Suppressor macrophage treated with lipopolysaccharide for 4 hours (primary cell): ENCODE results near the gene GRM8.
"Not testable (repeated sequence)": the region's sequence is repeated elsewhere in the genome, so short reads cannot be mapped to it uniquely, and the experiment has no call there.

ENCODE experiments used
- DNase-seq: peaks from one replicate; pipeline ENCODE4 v3.0.0-alpha.2; 2020

GRM8 gene

DNA sequence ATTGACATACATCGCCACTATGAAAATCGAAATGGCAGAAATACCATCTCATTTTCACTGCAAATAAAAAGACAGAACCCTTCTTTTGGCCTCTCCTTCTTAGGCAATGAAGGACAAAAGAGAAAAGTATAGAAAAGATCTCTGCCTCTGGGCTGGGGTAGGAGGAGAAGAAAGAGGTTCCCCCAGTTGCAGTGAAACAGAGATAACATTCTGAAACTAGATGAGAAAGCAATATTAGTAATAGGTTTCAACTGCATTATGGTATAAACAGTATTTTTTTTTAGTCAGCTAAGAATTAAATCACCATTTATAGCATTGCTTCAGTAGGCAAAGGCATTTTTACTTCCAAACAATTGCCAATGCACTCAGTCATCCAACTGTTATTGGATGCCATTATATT is 347.5 kb downstream of the GRM8 start:
- DNase-seq: not testable (repeated sequence)

DNA sequence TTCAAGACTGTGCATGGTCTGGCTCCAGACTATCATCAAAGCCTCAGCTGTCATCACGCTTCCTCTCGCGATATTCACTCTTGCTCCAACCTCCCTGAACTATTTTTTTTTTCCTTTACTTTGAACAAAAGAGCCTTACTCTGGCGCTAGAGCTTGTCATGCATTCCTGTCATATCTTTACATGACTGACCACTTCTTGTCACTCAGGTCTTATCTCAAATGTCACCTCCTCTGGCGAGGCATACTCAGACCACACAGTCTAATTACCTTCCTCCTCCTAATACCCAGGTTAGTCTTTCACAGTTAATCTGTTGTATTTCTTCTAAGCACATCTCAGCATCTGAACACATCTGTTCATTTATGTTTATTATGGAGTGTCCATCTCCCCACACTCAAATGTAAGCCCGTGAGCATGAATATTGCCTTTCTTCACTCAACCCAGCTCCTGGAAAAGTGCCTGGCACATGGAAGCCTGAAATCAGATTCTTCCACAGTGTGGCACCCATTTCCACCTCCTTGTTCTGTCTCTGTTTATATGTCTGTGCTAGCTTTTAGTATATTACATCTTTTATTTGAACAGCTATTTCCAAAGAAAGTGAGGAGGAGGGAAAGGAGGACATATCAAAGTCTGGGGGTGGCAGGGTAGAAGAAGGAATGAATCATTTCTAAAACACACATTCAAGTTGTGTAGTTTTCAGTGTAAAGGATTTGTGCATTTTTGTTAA is 351.5 kb downstream of the GRM8 start:
- DNase-seq: not testable (repeated sequence)

DNA sequence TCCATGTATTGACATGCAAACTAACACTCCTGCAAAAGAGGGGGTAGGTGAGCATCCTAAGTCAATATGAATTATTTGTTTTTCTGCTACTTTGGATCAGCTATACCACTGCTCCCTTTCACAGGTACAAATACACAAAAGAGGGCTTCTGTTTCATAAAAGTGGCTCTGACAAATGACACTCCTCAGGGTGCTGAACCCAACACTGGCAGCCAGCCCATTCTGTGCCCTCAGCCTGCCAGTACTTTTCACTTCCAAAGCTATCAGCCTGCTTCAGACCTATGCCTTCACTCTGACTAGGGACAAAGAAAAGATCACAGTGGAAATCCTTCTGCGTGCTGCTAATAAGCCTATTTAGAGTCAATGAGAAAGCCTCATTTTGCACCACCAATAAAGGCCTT is 364.8 kb downstream of the GRM8 start:
- not testable (repeated sequence) for DNase-seq

DNA sequence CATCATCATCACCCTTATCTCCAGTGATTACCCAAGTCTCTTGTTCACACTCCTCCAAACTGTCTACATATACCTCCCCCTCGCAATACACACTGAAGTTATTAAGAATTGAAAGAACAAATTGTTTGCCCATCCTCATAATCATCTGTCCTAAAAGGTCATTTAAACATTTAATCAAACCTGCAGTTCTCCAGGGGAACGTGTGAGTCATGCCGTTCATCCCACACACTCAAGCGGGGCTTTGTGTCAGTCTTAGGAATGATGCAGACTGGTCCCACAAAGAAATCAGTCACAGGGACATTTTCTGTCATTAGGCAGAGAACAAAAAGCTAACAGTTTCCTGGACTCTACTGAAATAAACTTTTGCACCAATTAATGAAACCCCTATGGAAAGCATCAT is 365.2 kb downstream of the GRM8 start:
- not testable (repeated sequence) for DNase-seq

DNA sequence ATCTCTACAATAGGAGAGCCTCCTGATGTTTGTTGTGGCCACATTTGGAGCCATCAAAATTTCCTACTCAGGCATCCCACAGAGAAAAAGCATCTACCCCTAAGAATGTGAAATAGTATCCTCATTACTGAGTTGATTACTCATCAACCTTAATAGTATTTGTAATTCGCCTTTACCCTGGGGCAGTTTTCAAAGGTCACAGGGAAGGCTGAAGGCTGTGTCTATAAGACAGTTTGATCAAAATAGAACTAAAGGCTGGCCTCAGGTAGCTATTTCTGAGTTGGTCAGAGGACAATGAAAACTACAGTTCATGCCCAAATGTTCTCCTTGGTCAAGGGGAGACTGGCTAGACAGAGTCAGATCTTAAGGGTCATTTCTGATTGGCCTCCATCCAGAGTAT is 370.0 kb downstream of the GRM8 start:
- not testable (repeated sequence) for DNase-seq

DNA sequence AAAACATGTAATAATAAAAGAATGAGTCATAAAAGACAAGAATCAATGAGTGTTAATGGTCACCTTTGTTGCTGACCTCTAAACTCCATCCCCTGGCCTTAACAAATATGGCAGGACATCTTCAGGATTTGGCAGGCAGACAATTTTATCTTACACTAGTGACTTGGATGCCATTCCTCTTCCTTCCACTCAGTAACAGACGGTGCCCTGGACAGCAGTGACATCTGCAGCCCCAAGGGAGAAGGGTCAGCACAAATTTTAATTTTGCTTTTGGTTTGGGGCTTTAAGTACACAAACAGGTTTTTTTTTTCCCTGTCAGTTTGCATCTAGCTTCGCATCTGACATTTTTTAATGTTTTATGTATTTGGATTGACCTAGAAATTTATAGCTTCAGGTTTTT is 370.8 kb downstream of the GRM8 start:
- not testable (repeated sequence) for DNase-seq

DNA sequence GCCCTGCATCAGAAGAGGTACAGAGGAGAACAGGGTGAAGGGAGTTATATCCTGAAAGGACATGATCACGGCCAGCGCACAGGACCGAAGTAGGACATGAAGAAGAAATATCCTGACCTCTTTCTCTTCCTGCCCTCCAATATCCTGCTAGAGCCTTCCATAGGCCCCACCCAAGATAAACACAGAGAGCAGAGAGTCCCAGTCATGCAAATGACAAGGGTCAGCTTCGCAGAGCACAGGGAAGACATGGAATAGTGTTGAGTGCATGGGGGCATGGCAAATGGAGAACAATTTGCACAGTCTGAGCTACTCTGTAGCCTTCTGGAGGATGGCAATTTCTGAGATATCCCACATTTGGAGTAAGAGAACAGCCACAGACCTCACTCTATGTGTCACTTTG is 371.4 kb downstream of the GRM8 start:
- DNase-seq: no peak

DNA sequence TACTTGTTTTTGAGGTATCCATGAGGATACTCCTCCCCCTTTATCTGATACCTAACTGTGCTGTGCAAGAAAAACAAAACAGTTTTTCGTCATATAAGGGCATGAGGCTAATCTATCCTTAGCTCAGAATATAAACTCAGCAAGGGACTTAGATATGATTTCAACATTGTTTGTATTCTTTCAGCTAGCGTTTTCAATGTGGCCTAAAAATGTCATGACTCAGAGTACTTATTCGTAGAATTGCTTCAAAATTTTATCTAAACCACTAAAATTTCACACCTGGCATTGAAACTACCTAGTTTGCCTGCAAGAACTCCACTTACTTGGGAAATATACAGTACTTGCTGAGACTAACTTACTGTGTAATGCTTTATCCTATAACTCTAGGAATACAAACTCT is 376.2 kb downstream of the GRM8 start:
- DNase-seq: not testable (repeated sequence)

DNA sequence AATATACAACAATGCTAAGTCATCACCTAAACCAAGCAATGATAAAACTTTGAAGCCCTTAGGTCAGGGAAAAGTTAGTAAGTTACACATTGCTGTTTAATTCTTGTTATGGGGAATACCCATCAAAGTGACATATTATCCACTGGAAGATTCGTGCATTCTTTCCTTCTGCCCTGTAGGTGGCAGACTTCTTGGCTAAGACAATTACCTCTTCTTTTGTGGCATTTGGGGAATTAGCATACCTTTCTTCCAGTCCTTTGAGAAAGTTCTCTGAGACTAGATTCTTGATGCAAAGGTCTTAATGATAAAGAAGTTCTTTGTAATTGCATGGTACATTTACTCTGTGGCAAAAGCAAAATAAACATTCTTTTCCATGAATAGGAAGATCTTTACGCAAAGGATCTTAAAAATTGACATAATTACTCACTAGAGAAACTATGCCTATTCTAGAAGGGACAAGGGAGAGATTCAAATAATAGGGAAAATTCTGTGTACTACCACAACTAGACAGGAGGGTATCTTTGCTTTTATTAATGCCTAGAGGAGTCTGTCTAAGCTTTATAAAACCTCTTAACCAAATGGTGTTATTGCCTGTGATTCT is 395.9 kb downstream of the GRM8 start:
- DNase-seq: peak; percentile 3

DNA sequence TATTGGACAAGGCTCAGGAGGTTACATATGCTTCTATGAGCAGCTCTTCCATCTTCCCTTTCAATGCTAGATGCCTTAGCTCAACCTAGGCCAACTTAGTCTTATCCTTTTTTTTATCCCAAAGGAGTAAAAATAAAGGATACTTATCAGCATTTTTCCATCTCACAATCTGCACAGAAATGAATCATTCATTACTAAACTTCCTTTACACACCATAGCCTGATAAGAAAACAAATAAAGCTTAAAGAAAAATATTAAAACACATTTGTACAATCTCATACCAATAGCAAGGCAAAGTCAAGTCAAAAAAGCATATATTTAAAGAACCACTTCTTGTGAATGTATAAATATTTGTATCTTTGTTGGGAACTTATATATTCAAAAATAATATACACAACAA is 407.4 kb downstream of the GRM8 start:
- no peak for DNase-seq

DNA sequence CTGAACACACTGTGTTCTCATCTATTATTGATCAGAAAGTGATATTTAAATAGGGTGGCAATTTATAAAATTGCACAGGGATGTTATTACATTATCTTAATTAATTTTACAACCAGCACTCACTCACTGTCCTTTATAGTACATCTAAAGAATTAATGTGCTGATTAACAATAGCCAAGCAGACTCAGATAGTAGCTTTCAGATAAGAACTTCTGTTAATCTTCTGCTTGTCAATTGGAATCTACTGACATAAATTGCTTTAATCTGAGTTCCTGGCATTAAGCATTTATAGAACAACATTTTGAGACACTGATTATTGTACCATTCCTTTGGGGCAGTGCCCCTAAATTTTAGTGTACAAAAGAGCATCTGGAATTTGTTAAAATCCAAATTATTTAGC is 408.9 kb downstream of the GRM8 start:
- no peak for DNase-seq

DNA sequence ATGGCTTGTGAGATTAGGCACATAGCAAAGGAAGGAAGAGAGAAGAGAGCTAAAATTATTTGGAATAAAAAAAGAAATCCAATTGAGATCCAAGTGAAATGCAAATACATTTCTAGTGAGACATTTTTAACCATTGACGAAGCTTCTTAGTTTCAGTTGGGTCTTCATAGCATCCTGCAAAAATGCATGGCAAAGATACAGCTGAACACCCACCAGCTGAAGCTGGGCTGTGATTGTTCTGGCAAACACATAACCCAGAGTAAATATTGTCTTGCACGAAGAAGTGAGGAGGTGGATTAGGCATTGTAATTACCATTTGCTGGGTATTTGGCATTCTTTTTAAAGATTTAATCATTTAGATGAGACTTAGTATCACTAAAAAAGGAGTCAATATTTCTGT is 409.4 kb downstream of the GRM8 start:
- DNase-seq: no peak

DNA sequence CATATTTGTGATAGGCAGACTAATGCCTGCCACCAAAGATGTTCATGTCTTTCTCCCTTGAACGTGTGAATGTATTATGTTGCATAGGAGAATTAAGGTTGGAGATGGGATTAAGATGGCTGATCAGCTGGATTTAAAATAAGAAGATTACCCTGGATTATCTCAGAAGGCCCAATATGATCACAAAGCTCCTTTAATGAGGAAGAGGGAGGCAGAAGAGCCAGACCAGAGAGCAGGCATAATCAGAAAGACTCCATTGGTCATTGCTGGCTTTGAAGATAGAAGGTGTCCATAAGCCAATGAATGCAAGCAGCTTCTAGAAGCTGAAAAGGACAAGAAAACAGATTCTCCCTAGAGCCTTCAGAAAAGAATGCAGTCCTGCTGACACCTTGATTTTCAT is 410.3 kb downstream of the GRM8 start:
- no peak for DNase-seq

DNA sequence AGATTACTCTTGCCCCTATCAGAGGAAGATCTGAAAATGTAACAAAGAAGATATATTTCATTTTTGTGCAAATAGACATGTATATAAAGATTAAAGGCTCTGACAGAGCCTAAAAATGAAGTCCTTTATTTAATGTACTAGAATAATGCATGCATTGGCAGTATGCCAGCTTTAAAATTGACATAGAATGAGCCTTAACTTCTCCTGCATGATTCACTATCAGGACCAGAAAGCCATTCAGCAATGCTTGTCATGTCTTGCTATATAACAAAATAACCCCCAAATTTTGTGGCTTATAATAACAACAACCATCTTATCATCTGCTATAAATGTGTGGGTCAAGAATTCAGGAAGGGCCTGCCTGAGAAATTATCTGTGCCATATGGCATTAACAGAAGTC is 411.9 kb downstream of the GRM8 start:
- no peak for DNase-seq

DNA sequence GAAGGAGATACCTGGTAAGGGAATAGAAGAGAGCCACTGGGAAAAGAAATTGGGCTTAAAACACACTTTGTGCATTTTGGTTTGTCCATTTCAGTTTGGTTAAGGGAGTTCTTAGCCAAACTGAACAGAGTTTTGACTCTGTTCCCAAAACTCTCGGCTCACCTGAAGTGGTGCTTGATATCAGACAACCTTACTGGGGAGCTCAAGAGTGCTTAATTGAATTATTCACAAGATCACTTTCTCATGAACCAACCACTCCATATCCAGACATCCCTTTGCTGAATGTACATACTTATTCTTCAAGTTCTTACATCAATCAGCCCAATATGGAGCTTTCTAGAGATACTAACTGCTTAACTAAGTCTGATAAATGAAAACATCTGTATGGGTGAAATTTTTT is 413.1 kb downstream of the GRM8 start:
- DNase-seq: no peak

DNA sequence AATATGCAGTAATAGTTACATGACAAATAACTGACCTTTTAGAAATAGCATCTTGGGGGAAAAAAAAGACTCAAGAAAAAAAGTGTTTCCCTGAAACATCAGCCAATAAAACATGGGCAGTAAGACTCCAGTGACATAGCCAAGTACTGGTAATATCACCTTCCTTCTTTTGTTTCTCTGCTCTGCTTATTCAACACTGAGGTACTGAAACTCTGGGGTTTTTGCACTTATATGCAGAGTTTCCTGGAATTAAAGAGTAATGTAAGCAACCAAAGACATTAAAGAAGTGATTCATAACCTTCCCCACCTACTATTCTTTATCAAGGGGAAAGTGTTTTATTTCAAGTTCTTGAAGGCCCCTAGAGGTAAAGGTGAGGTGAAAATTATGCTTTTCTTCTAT is 414.5 kb downstream of the GRM8 start:
- no peak for DNase-seq

DNA sequence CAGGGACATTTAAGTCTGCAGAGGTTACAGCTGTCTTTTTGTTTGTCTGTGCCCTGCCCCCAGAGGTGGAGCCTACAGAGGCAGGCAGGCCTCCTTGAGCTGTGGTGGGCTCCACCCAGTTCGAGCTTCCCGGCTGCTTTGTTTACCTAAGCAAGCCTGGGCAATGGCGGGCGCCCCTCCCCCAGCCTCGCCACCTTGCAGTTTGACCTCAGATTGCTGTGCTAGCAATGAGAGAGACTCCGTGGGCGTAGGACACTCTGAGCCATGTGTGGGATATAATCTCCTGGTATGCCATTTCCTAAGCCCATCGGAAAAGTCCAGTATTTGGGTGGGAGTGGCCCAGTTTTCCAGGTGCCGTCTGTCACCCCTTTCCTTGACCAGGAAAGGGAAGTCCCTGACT is 421.5 kb downstream of the GRM8 start:
- DNase-seq: not testable (repeated sequence)

DNA sequence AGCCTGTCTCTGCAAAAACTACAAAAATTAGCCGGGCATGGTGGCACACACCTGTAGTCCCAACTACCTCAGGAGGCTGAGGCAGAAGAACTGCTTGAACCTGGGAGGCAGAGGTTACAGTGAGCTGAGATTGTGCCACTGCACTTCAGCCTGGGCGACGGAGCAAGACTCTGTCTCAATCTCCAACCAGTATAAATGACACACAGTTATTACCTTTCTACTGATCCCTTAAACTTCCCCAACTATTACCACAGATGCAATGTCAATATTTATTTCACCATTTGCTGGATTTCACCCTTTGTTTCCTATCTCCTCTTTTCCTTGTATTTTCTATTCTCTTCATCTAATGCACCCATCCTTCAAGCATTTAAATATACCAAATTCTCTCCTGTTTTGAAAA is 431.8 kb downstream of the GRM8 start:
- DNase-seq: no peak

DNA sequence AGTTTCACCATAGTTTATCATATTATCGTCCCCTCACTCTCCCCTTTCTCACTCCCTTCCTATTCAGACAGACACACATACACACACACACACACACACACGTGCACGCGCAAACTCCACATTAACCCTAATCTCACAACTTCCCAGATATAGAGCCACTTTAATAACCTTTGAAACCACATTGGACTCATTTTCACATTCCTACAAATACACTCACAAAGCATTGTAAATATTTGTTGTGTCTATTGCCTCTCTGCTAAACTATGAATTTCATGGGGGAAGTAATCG is 433.6 kb downstream of the GRM8 start:
- DNase-seq: no peak

DNA sequence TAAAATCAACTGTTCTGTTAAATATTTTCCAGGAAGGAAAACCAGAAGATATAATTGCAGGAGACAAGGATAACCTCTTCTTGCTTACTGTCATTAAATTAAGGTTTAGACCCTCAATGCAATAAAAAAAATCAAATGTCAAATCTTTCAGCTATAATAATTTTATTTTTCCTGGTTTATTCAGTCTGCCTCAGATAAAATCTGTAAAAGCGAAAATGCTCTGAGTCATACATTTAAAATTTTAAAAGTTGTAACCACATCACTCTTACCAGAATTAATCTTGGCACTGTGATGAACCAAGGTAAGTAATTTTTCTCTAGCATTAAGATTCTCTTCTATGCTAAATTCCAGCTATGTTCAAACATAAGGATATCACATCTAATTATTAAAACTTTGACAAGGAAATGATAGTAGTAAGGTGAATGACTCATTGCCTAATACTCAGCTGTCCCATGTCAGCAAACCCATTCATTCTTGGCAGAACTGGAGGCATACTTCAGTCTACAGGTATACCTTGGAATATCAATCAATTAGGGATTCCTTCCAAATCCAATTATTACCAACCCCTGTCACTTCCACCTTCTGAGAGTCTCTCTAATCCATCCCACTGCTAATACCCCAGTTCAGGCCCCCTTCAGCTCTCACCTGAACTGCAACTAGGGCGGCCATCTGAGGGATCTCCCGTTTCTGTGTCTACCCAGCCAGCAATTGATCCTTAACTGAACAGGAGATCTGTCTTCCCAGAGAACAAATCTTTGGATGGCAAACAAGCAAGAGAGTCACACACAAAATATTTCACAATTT is 434.1 kb downstream of the GRM8 start:
- no peak for DNase-seq

DNA sequence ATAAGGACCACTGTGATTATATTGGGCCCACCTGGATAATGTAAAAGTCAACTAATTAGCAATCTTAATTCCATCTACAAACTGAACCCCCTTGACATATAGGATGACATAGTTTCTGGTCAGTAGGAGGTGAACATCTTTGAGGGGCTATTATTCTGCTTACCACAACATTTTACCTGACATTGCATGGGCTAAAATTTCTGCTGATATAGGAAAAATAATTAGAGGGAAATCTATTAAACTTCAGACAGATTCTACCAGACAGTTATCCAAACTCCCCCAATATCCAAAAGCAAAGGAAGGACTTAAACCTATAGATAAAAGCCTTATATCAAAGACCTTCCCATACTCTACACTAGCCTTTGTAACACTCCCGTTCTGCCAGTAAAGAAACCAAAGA is 443.6 kb downstream of the GRM8 start:
- DNase-seq: no peak

DNA sequence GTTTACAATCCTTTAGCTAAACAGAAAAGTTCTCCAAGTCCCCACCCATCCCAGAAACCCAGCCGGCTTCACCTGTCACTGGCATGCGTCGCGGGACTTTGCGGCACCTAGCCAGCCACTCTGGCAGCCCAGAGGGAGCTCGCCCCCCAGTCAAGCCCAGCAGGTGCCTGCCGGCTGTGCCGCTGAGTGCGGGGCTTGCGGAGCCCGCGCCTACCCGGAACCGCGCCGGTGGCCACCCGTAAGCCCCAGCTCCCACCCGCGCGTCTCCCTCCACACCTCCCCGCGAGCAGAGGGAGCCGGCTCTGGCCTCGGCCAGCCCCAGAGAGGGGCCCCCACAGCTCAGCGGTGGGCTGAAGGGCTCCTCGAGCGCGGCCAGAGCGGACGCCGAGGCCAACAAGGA is 446.1 kb downstream of the GRM8 start:
- no peak for DNase-seq

DNA sequence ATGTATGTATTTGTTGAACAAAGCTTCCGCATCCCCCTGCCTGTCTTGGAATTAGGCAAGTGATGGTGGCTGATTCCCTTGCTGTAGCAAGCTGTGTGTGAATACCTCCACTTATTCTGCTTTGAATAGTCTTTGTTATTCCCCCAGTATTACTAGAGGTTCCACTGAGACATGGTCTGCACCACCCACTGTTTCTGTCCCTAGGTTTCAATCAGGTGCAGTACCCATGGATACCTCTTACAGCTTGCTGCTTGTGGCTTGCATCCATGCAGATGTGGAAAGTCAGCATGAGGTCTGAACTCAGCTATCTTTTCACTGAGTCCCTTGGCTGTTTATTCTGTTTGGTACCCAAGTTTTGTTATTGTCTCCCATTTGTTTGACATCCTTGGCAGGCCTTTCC is 447.4 kb downstream of the GRM8 start:
- no peak for DNase-seq

DNA sequence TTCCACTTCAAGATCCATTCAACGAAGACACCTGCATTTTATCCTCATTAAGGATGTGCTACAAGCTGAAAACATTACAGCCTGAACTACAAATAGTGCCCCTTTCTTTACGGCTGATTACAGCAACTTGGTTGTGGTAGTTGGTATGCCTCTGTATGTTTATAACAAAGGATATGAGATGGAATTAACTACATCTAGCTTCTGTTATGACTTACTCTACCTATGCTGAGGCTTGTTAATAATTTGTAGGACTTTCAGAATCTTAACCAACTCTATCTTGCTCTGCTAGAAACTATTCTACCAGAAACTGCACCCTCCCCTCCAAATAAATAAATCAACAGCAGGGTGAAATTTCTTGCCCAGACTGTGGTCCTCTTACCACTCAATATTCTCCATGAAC is 448.1 kb downstream of the GRM8 start:
- no peak for DNase-seq

DNA sequence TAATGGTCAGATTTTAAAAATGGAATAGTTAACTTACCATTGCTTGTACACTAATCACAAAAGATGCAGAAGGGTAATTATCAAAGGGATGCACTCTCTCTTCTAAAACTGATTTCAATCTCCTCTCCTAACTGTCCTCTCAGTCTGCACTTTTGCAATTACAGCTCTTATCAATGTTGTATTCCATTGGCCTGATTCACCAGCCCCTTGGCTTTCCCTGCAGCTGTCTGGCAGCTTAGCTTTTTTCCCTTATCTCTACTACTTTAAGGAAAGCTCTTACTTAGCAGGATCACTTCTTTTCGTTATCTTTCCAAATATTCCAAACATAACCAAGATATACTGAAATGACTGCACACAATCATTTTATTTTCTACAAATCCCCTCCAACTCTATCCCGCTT is 448.8 kb downstream of the GRM8 start:
- no peak for DNase-seq
